Ramos (cell line): ENCODE measurements around the gene PRKD3.

Experiments used
- in situ Hi-C: fragments of 300-500 bp; cut with MboI; formaldehyde crosslinking; loops from one replicate; pipeline ENCODE4 v1.14.3; 2022; ENCODE audit warnings: low sequenced_read_pairs; ENCODE audit not compliant: unreplicated experiment

Gene PRKD3

DNA sequence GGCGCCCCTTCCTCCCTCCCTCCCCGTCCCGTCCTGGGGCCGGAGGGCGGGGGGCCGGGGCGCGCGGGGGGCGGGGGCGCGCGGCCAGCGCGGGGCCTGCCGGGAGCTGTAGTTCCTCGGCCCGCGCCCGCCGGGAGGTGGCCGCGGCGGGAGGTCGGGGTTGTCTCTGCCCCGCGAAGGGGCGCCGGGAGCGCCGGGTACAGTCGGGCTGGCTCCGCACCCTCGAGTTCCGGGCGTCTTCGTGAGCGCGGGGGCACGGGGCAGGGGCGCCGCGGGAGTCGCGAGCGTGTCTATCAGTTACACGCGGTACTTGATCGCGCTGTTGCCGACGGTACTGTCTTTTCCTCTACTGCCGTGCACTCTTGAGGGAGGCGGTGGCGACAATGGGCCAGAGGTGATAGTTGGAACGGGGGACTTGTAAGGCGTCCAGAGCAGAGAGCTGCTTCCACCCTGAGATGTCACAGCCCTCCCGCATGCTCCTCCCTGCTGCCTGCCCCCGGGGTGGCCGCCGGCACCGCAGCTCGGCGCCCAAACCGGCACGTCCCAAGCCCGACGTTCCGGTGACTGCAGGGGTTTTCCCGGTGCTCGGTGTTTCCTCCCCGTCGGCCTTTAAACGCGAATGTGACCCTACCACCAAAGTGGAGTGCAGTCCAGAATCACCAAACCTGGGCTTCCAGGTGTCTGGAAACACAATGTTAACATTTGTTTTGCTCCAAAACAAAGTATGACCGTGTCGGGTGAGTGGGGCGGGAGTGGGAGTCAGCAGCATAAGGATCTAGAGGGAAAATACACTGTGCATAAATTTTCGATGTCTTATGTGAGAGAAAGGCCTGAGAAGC, at the start of gene PRKD3:
PRKD3 (minus strand) TSS at position 48 of the 839 bp plus-strand sequence. CDS start 8,309 bp downstream, outside the sequence.
- in situ Hi-C loops = no loop called here

DNA sequence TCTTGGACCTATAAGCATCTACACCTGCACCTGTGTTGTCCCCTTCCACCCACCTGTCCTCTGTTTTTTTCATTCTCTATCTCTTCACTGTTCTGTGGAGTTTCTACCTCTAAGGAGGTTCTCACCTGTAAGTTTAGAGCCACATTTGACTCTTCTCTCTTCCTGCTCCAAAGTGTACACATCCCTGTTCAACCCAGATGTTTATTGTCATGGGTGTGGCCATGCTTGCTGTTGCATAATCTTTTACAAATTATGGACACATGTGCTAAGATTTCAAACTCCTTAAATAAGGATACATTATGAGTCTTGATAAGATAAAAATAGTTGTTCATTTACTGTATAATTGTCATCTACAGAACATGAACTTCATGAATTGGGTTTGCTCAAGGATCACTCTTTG, 47.4 kb upstream of the PRKD3 start:
- in situ Hi-C loops = no loop called here

GRCh38 chr2:37370666-37371065, 46.0 kb upstream of the PRKD3 start:
- in situ Hi-C loops = no loop called here

DNA sequence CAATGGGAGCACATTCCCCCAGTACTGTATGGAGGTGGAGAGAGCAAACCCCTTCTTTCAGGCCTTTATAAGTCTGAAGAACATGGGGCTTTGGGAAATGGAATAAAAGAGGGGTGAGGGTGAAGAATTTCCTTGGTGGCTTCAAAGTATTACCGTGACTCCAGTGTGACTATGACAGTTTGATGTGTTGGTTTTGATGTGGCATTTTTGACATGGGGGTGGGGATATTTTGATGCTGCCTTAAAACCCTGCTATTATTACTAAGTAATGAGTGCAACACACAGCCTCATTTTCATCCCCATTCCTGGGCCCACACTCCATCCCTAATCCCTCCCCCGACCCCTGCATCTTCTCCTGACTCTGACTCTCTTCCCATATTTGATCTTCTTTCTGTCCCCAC, 43.4 kb upstream of the PRKD3 start:
- in situ Hi-C loops = no loop called here

DNA sequence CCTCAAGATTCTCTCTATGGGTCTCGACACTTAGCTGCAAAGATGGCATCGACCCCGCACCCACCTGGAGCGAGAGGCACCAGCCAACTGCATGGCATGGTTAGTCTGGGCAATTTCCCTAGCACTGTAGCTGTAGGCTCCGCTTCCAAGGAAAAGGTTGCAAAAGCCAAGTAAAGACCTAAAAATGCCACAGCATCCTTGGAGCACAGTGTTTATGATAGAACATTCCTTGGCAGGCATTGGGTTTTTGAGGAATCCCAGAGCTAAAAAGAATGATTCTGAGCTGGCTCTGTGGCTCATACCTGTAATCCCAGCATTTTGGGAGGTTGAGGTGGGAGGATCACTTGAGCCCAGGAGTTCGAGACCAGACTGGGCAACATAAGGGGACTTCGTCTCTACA, 42.7 kb upstream of the PRKD3 start:
- in situ Hi-C loops = no loop called here

DNA sequence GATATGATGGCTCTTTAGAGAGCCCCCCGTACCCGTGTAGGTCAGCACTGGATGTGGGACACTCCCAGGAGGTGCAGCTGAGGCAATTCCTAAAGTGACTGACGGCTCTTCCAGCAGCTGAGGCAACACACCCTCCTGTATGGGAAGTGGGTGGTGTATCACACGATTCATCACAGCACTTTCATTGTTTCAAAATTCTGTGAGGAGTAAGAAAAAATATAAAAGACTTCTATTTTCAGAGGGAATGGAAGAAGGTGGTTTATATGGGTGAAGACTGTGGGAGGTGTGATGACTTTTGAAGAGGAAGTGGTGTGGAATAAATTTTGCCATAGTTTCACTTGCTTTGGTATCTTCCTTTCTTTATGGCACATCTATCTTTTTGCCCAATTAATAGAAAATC, 42.1 kb upstream of the PRKD3 start:
- in situ Hi-C loops = no loop called here

GRCh38 chr2:37365669-37366068, 41.0 kb upstream of the PRKD3 start:
- in situ Hi-C loops = no loop called here

- in situ Hi-C loops = no loop called here
Observed at GRCh38 chr2:37364351-37364750, 39.7 kb upstream of the PRKD3 start.

- in situ Hi-C loops = no loop called here
Observed at GRCh38 chr2:37361994-37362698, 37.5 kb upstream of the PRKD3 start.

- in situ Hi-C loops = no loop called here
Observed at GRCh38 chr2:37361216-37361815, 36.7 kb upstream of the PRKD3 start.

DNA sequence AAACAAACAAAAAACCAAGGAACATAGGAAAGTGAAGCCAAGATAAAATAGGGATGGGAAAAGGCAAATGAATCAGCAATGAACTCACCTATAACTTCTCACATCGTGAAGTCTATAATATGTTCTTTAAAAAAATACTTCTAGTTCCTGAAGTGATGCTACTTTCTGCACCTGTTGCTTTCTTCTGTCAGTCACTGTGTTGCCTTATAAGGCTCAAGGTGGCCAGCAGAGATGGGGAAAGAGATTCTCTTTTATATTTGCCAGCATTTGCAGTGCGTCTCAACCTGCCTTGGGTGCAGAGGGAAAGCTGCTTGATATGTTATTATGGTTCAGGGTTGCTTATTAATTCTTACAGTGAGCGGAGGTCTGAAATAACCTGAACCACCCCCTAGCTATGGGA, 33.8 kb upstream of the PRKD3 start:
- in situ Hi-C loops = no loop called here

GRCh38 chr2:37357530-37357929, 32.9 kb upstream of the PRKD3 start:
- in situ Hi-C loops = no loop called here

DNA sequence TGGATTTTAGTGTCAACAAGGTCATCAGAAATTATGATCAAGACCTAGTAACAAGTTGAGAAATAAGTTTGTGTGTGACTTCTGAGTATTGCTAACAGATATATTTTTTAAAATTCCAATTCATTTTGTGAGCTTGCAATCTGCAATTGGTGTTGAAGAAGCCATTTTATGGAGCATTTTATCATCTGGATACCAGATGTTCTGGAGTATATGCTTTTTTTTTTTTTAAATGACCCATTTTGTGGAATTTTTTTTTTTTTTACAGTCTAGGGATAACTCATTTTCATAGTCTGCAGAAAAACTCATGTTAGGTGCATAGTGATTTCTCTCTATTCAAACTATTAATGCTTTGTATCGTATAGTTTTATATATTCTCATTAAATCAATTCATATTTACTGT, 32.4 kb upstream of the PRKD3 start:
- in situ Hi-C loops = no loop called here

DNA sequence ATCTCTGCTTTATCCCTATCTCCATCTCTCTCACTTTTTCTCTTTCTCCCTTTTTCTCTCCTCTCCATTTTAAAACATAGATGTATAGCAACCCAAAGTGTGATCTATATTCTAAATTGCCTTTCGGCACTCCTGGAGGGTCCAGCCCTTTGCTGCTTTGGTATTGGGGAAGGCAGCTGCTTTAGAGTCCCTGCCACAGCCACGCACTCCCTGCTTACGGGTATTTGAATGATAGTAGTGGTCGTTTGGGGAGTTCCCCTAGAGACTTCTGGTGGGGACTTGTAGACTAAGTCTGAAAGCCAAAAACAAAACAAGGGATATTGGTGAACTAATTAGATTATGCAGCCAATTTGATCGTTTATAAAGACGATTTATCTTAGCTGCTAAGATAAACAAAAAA, 31.7 kb upstream of the PRKD3 start:
- in situ Hi-C loops = no loop called here

DNA sequence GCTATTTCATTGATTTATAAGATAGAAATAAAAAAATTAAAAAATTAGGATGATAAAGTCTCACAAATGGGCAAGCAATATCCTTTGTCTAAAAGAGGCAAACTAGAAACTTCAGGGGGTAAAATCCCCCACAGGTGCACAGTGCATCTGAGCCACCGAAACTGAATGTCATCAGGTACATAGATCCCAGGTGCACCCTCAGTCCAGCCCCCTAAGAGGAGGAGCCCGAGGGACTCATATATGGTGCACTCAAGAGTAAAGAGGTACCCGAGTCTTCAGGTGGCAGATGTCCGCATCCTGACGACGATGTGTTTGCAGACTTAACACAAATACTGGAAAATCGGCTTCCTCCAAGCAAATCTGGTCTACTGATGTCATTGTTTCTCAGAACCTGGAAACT, 31.1 kb upstream of the PRKD3 start:
- in situ Hi-C loops = no loop called here

DNA sequence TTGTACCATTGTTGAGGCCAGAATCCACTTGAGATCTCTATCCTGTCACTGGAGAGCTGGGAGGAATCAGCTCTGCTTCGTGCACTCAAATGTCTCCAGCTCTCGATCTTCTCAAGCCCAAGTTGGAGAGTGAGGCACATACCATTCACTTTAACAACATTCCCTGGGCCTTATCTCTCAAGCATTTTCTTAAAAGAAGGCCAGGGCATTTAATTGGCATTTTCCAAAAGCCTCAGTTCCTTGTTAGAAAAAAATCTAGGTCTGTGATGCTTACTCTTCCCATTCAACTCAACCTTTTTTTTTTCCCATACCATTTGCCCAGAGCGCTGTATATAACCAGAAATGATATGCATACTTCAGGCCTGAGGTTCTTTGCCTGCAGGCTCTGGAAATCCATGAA, 29.9 kb upstream of the PRKD3 start:
- in situ Hi-C loops = no loop called here

GRCh38 chr2:37350034-37350433, 25.4 kb upstream of the PRKD3 start:
- in situ Hi-C loops = no loop called here

DNA sequence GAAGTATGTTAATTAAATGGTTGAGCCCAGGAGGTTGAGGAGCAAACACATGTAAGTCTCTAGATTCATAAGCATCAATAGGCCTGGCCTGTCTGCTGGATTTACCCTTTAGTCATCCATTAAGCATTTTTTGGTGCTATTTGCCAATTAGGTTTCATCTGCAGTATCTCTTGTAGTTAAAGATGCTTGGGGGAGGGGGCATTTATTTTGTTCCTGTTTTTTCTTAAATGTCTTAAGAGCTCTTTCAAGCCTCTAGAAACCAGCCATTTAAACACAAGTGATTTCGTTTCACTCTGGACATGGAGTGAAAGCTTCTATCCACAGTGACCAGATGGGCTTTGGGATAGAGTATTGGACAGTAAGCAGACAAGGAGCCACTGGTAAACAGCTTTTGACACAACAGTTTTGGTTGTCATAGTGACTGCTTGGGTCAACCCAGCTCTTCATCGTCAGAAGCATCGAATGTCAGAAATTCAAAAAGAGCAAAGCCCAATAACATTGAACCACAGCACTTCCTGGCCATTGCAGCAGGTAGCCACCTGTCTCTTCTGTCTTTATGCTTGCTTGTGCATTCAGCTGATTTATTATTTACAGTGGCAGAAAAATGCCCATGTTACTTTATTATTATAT, 24.7 kb upstream of the PRKD3 start:
- in situ Hi-C loops = no loop called here

DNA sequence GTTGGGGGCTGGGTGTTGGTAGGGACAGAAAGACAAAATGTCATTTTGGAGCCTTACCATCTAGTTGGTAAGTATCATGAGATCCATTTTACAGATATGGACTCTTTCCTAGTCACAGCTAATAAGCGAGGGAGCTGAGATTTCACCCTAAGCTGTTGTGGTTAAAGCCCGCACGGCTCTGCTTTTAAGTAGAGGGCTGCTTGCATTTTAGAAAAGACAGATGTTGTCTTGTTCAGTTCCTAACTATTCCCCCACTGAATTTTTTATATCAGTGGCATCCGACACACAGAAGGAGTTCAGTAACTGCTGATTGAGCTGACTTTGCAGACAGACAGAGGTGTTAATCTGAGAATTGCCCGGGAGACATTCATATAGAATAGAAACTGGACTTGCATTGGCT, 23.5 kb upstream of the PRKD3 start:
- in situ Hi-C loops = no loop called here

GRCh38 chr2:37344453-37345361, 20.1 kb upstream of the PRKD3 start, which contains the start of gene QPCT:
TSS of gene QPCT (plus strand) at chr2:37344630. CDS start at chr2:37344732, 102 bp downstream.
- in situ Hi-C loops = no loop called here
